Kidney capillary endothelial cell (primary cell): ENCODE data around the gene ZGPAT.

Experiments used
- DNase-seq: peaks from one replicate; pipeline ENCODE4 v3.0.0-alpha.2; 2018; ENCODE audit warnings: low spot score

The ZGPAT gene

GRCh38 chr20:63679799-63680305, 28.0 kb upstream of the ZGPAT start:
- DNase-seq, result no peak

GRCh38 chr20:63680427-63680826, 27.4 kb upstream of the ZGPAT start:
- DNase-seq, result no peak

GRCh38 chr20:63680857-63681608, 26.8 kb upstream of the ZGPAT start:
- DNase-seq, result no peak

- no peak for DNase-seq
These were observed 26.2 kb upstream of the ZGPAT start for GRCh38 chr20:63681609-63682142.

GRCh38 chr20:63682384-63683139, 25.3 kb upstream of the ZGPAT start:
- DNase-seq, result peak; percentile 97

- no peak for DNase-seq
These were observed 22.4 kb upstream of the ZGPAT start for GRCh38 chr20:63685269-63686026.

- DNase-seq, result no peak
These were observed 21.7 kb upstream of the ZGPAT start for GRCh38 chr20:63686094-63686491.

- DNase-seq, result peak; percentile 97
These were observed 21.1 kb upstream of the ZGPAT start for GRCh38 chr20:63686492-63687321.

- no peak for DNase-seq
These were observed 20.2 kb upstream of the ZGPAT start for GRCh38 chr20:63687419-63688178.

GRCh38 chr20:63688228-63689045, 19.4 kb upstream of the ZGPAT start:
- DNase-seq, result no peak

- no peak for DNase-seq
These were observed 18.5 kb upstream of the ZGPAT start for GRCh38 chr20:63689046-63690002.

- no peak for DNase-seq
These were observed 17.6 kb upstream of the ZGPAT start for GRCh38 chr20:63690003-63690897.

GRCh38 chr20:63690898-63691710, 16.7 kb upstream of the ZGPAT start:
- DNase-seq, result no peak

GRCh38 chr20:63691711-63692435, 16.0 kb upstream of the ZGPAT start:
- no peak for DNase-seq

- DNase-seq, result no peak
These were observed 15.3 kb upstream of the ZGPAT start for GRCh38 chr20:63692436-63693082.
